Naive thymus-derived CD8-positive, alpha-beta T cell (primary cell): ENCODE measurements around the gene PCDHA11. TPM values are rescaled to one million over a fixed set of nuclear protein-coding genes. Genes with fewer than 3 reads are reported as not detected.
A peak's percentile ranks its signal among the peaks of the same experiment; 100 is the strongest.
"Not testable (repeated sequence)": the region's sequence is repeated elsewhere in the genome, so short reads cannot be mapped to it uniquely, and the experiment has no call there.

Experiments used
- ATAC-seq, 2 donors: fragments of 150-1000 bp; cut with Tn5 transposase in 1 of 2; sonication (Bioruptor Pico), chemical (Tn5 transposase) in 1 of 2; 1 replicate in 1 of 2; 2 replicates in 1 of 2; pipeline ENCODE4 v1.10.0; 2021; ENCODE audit warnings: mild to moderate bottlenecking in 2 of 2, moderate library complexity in 2 of 2
- POLR2A ChIA-PET: fragments of 350-600 bp; sonication (Branson Sonifier 250); formaldehyde crosslinking; loops from one replicate; lab custom pipeline; 2021; ENCODE audit warnings: antibody characterized with exemption; lab: Charles Lee
- DNase-seq, 10 donors: peaks; one replicate each; pipeline versions ENCODE4 v3.0.0 to v3.0.0-alpha.2; 2020 to 2022
- H3K27ac Mint-ChIP-seq, 10 donors: one replicate each; pipeline ENCODE4 v1.8.0; 2020 to 2022; ENCODE audit warnings: mild to moderate bottlenecking in 10 of 10, mixed read lengths in 10 of 10, moderate library complexity in 4 of 10, inconsistent platforms in 1 of 10
- H3K27me3 Mint-ChIP-seq, 5 donors: one replicate each; pipeline ENCODE4 v1.8.0; 2021 to 2022; ENCODE audit warnings: mixed read lengths in 5 of 5
- H3K36me3 Mint-ChIP-seq, 3 donors: one replicate each; pipeline ENCODE4 v1.8.0; 2020 to 2022; ENCODE audit warnings: mixed read lengths in 3 of 3, mild to moderate bottlenecking in 2 of 3, inconsistent platforms in 1 of 3
- H3K4me1 Mint-ChIP-seq, 4 donors: one replicate each; pipeline ENCODE4 v1.8.0; 2021 to 2022; ENCODE audit warnings: mixed read lengths in 4 of 4
- H3K4me3 Mint-ChIP-seq, 10 donors: one replicate each; pipeline ENCODE4 v1.8.0; 2020 to 2022; ENCODE audit warnings: mild to moderate bottlenecking in 10 of 10, mixed read lengths in 10 of 10, moderate library complexity in 6 of 10, inconsistent platforms in 1 of 10
- H3K9me3 Mint-ChIP-seq, 9 donors: one replicate each; pipeline ENCODE4 v1.8.0; 2020 to 2022; ENCODE audit warnings: mixed read lengths in 9 of 9, mild to moderate bottlenecking in 3 of 9, inconsistent platforms in 1 of 9, moderate library complexity in 1 of 9
- polyA plus RNA-seq, 3 donors: library from polyadenylated mRNA; unstranded; fragments of 300-500 nt; fragmentation: Illumina TruSeq; gene quantifications; one replicate each; pipeline ENCODE4 v1.2.3, GENCODE V29; 2021
- total RNA-seq, 8 experiments: library from RNA in 2 of 8; stranded (reverse) in 2 of 8; gene quantifications; one replicate each; pipeline ENCODE4 v1.2.3 and lab custom pipeline; 2021 to 2026

PCDHA11 gene
- total and polyA plus RNA-seq, 5 experiments from 2014 or later: not detected

DNA sequence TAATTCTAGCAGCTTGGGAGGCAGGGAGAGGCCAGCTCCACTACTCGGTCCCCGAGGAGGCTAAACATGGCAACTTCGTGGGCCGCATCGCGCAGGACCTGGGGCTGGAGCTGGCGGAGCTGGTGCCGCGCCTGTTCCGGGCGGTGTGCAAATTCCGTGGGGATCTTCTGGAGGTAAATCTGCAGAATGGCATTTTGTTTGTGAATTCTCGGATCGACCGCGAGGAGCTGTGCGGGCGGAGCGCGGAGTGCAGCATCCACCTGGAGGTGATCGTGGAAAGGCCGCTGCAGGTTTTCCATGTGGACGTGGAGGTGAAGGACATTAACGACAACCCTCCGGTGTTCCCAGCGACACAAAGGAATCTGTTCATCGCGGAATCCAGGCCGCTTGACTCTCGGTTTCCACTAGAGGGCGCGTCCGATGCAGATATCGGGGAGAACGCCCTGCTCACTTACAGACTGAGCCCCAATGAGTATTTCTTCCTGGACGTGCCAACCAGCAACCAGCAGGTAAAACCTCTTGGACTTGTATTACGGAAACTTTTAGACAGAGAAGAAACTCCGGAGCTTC, 34.2 kb upstream of the PCDHA11 start:
- Mint-ChIP-seq H3K36me3 (peaks cover 16 to 27% (median 17%) of the 10 kb centered on the region in 3 donors), H3K27me3 (peaks cover 25 to 65% (median 38%) of the 10 kb centered on the region in 5 donors), H3K9me3 (peaks cover 0 to 60% (median 23%) of the 10 kb centered on the region in 9 donors)
- POLR2A ChIA-PET, H3K4me1 Mint-ChIP-seq, H3K4me3 Mint-ChIP-seq, ATAC-seq, DNase-seq, H3K27ac Mint-ChIP-seq: not testable (repeated sequence)

DNA sequence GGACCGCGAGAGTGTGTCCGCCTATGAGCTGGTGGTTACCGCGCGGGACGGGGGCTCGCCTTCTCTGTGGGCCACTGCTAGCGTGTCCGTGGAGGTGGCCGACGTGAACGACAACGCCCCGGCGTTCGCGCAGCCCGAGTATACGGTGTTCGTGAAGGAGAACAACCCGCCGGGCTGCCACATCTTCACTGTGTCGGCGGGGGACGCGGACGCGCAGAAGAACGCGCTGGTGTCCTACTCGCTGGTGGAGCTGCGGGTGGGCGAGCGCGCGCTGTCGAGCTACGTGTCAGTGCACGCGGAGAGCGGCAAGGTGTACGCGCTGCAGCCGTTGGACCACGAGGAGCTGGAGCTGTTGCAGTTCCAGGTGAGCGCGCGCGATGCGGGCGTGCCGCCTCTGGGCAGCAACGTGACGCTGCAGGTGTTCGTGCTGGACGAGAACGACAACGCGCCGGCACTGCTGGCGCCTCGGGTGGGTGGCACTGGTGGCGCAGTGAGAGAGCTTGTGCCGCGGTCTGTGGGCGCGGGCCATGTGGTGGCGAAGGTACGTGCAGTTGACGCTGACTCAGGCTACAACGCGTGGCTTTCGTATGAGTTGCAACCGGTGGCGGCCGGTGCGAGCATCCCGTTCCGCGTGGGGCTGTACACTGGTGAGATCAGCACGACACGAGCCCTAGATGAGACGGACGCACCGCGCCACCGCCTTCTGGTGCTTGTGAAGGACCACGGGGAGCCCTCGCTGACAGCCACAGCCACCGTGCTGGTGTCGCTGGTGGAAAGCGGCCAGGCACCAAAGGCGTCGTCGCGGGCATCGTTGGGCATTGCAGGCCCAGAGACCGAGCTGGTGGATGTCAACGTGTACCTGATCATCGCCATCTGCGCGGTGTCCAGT, 32.9 kb upstream of the PCDHA11 start:
- H3K9me3 Mint-ChIP-seq: peaks cover 0 to 67% (median 31%) of the 10 kb centered on the region in 9 donors
- no peak for DNase-seq
- H3K4me3 Mint-ChIP-seq: no peak overlapping the region
- peaks cover 31 to 72% (median 44%) of the 10 kb centered on the region in 5 donors for H3K27me3 Mint-ChIP-seq
- ATAC-seq: no peak
- H3K4me1 Mint-ChIP-seq: no peaks in the 10 kb centered on the region
- no peak overlapping the region for H3K27ac Mint-ChIP-seq
- H3K36me3 Mint-ChIP-seq: peaks cover 17 to 31% (median 23%) of the 10 kb centered on the region in 3 donors
- POLR2A ChIA-PET: no interaction called here

DNA sequence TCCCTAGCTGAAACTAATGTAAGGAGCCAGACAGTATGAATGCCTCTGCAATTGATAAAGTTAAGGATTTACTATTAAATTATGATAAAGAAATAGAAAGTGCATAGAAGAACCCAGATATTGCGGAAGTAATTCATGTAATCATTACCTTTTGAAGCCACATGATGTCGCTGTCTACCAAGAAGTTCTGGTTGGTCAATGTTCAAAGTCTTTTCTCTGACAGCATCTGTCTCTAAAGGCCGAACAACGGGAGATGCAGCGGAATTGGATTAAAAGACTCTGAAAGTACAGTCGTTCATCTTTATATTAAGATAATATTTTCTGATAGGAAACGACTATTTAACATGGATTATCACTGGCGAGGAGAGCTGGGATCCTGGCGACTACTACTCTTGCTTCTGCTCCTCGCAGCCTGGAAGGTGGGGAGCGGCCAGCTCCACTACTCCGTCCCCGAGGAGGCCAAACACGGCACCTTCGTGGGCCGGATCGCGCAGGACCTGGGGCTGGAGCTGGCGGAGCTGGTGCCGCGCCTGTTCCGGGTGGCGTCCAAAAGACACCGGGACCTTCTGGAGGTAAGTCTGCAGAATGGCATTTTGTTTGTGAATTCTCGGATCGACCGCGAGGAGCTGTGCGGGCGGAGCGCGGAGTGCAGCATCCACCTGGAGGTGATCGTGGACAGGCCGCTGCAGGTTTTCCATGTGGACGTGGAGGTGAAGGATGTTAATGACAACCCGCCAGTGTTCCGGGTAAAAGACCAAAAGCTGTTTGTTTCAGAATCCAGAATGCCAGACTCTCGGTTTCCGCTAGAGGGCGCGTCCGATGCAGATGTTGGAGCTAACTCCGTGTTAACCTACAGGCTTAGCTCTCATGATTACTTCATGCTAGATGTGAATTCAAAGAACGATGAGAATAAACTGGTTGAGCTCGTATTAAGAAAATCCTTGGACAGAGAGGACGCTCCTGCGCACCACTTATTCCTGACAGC, 27.5 kb upstream of the PCDHA11 start, which contains the start of gene PCDHA8:
TSS of gene PCDHA8 (plus strand) at position 210 of the 985 bp plus-strand sequence. CDS start at position 345, 135 bp downstream.
- Mint-ChIP-seq H3K27ac (peak within 1 kb of the TSS in 1 of 10 donors; percentile 53), H3K27me3 (peaks cover 13 to 38% (median 24%) of the 10 kb centered on the region in 5 donors), H3K36me3 (peaks cover 10 to 22% (median 10%) of the 10 kb centered on the region in 3 donors), H3K4me1 (no peaks in the 10 kb centered on the region), H3K4me3 (peak within 1 kb of the TSS in 1 of 10 donors; percentile 2), H3K9me3 (peaks cover 0 to 49% (median 18%) of the 10 kb centered on the region in 9 donors)
- DNase-seq (no peak), ATAC-seq (no peak)
- POLR2A ChIA-PET: no interaction called here

DNA sequence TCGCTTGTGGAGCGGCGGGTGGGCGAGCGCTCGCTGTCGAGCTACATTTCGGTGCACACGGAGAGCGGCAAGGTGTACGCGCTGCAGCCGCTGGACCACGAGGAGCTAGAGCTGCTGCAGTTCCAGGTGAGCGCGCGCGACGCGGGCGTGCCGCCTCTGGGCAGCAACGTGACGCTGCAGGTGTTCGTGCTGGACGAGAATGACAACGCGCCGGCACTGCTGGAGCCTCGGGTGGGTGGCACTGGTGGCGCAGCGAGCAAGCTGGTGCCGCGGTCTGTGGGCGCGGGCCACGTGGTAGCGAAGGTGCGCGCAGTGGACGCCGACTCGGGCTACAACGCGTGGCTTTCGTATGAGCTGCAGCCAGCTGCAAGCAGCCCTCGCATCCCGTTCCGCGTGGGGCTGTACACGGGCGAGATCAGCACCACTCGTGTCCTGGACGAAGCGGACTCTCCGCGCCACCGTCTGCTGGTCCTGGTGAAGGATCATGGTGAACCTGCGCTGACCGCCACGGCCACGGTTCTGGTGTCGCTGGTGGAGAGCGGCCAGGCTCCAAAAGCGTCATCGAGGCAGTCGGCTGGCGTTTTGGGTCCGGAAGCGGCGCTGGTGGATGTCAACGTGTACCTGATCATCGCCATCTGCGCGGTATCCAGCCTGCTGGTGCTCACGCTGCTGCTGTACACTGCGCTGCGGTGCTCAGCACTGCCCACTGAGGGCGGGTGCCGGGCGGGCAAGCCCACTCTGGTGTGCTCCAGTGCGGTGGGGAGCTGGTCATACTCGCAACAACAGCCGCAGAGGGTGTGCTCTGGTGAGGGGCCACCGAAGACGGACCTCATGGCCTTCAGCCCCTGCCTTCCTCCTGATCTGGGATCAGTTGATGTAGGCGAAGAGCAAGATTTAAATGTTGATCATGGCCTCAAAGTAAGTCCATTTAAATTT, 25.7 kb upstream of the PCDHA11 start:
- POLR2A ChIA-PET: no interaction called here
- no peak for ATAC-seq
- H3K9me3 Mint-ChIP-seq: peaks cover 0 to 48% (median 27%) of the 10 kb centered on the region in 9 donors

DNA sequence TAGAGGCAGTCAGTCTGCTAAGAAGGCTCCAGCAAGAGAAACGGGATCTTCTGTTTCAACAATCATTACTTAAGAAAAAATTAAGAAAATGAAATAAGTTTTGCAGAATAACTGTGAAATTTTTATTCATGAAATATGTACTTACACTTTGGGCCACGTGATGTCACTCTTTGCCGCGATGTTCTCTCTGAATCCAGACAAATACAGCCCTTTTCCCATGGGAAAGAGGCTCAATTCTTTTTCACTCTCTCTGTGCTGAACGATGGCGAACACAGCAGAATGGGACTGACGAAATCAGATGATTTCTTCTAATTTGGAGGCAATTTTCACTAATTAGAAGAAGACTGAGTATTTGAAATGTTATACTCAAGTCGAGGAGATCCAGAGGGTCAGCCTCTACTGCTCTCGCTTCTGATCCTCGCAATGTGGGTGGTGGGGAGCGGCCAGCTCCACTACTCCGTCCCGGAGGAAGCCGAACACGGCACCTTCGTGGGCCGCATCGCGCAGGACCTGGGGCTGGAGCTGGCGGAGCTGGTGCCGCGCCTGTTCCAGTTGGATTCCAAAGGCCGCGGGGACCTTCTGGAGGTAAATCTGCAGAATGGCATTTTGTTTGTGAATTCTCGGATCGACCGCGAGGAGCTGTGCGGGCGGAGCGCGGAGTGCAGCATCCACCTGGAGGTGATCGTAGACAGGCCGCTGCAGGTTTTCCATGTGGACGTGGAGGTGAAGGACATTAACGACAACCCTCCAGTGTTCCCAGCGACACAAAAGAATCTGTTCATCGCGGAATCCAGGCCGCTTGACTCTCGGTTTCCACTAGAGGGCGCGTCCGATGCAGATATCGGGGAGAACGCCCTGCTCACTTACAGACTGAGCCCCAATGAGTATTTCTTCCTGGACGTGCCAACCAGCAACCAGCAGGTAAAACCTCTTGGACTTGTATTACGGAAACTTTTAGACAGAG, 20.3 kb upstream of the PCDHA11 start, which contains the start of gene PCDHA9:
TSS of gene PCDHA9 (plus strand) at position 244 of the 964 bp plus-strand sequence. CDS start at position 358, 114 bp downstream.
- ATAC-seq, H3K4me3 Mint-ChIP-seq, H3K4me1 Mint-ChIP-seq, H3K27ac Mint-ChIP-seq, DNase-seq, POLR2A ChIA-PET: not testable (repeated sequence)
- H3K36me3 Mint-ChIP-seq: peaks cover 3 to 19% (median 9%) of the 10 kb centered on the region in 3 donors
- peaks cover 0 to 45% (median 14%) of the 10 kb centered on the region in 9 donors for H3K9me3 Mint-ChIP-seq
- peaks cover 7 to 37% (median 26%) of the 10 kb centered on the region in 5 donors for H3K27me3 Mint-ChIP-seq

More for the DNA sequence above, 25.7 kb upstream of the PCDHA11 start:
- no peak overlapping the region for H3K4me3 Mint-ChIP-seq
- H3K27ac Mint-ChIP-seq: no peak overlapping the region
- H3K27me3 Mint-ChIP-seq: peaks cover 23 to 42% (median 27%) of the 10 kb centered on the region in 5 donors
- DNase-seq: no peak
- peaks cover 7 to 28% (median 19%) of the 10 kb centered on the region in 3 donors for H3K36me3 Mint-ChIP-seq
- H3K4me1 Mint-ChIP-seq: no peaks in the 10 kb centered on the region

DNA sequence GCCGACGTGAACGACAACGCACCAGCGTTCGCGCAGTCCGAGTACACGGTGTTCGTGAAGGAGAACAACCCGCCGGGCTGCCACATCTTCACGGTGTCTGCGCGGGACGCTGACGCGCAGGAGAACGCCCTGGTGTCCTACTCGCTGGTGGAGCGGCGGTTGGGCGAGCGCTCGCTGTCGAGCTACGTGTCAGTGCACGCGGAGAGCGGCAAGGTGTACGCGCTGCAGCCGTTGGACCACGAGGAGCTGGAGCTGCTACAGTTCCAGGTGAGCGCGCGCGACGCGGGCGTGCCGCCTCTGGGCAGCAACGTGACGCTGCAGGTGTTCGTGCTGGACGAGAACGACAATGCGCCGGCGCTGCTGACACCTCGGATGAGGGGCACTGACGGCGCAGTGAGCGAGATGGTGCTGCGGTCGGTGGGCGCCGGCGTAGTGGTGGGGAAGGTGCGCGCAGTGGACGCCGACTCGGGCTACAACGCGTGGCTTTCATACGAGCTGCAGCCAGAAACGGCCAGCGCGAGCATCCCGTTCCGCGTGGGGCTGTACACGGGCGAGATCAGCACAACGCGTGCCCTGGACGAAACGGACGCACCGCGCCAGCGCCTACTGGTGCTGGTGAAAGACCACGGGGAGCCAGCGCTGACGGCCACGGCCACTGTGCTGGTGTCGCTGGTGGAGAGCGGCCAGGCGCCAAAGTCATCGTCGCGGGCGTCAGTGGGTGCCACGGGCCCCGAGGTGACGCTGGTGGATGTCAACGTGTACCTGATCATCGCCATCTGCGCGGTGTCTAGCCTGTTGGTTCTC, 18.7 kb upstream of the PCDHA11 start:
- POLR2A ChIA-PET, ATAC-seq, H3K4me3 Mint-ChIP-seq, H3K4me1 Mint-ChIP-seq, DNase-seq: not testable (repeated sequence)
- H3K27ac Mint-ChIP-seq: peak overlapping the region in 1 of 10 donors; percentile 34
- H3K36me3 Mint-ChIP-seq: peaks cover 5 to 21% (median 6%) of the 10 kb centered on the region in 3 donors
- peaks cover 0 to 44% (median 13%) of the 10 kb centered on the region in 9 donors for H3K9me3 Mint-ChIP-seq
- H3K27me3 Mint-ChIP-seq: peaks cover 7 to 39% (median 28%) of the 10 kb centered on the region in 5 donors

DNA sequence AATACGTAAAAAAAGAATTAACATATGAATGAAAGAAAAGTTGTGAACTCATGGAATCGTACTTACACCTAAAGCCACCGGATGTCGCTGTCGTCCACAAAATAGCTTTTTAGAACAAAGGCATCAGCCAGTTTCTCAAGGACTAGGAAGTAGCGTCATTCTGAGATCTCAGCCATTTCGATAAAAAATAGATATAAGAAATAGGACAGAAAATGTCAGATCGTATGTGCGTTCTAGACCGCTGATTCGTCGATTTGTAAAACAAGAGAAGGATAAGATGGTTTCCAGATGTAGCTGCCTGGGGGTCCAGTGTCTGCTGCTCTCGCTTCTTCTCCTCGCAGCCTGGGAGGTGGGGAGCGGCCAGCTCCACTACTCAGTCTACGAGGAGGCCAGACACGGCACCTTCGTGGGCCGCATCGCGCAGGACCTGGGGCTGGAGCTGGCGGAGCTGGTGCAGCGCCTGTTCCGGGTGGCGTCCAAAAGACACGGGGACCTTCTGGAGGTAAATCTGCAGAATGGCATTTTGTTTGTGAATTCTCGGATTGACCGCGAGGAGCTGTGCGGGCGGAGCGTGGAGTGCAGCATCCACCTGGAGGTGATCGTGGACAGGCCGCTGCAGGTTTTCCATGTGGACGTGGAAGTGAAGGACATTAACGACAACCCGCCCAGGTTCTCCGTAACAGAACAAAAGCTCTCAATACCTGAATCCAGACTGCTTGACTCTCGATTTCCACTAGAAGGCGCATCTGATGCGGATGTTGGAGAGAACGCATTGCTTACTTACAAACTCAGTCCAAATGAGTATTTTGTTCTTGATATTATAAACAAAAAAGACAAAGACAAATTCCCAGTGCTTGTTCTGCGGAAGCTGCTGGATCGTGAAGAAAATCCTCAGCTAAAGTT, 12.7 kb upstream of the PCDHA11 start, which contains the start of gene PCDHA10:
TSS of gene PCDHA10 (plus strand) at position 126 of the 903 bp plus-strand sequence. CDS start at position 278, 152 bp downstream.
- Mint-ChIP-seq H3K9me3 (peaks cover 0 to 46% (median 27%) of the 10 kb centered on the region in 9 donors), H3K4me3 (no peak within 1 kb of the TSS), H3K4me1 (no peaks in the 10 kb centered on the region), H3K27ac (no peak within 1 kb of the TSS), H3K27me3 (peaks cover 4 to 47% (median 21%) of the 10 kb centered on the region in 5 donors), H3K36me3 (peaks cover 11 to 18% (median 15%) of the 10 kb centered on the region in 3 donors)
- ATAC-seq (no peak), DNase-seq (no peak)
- POLR2A ChIA-PET: no interaction called here

DNA sequence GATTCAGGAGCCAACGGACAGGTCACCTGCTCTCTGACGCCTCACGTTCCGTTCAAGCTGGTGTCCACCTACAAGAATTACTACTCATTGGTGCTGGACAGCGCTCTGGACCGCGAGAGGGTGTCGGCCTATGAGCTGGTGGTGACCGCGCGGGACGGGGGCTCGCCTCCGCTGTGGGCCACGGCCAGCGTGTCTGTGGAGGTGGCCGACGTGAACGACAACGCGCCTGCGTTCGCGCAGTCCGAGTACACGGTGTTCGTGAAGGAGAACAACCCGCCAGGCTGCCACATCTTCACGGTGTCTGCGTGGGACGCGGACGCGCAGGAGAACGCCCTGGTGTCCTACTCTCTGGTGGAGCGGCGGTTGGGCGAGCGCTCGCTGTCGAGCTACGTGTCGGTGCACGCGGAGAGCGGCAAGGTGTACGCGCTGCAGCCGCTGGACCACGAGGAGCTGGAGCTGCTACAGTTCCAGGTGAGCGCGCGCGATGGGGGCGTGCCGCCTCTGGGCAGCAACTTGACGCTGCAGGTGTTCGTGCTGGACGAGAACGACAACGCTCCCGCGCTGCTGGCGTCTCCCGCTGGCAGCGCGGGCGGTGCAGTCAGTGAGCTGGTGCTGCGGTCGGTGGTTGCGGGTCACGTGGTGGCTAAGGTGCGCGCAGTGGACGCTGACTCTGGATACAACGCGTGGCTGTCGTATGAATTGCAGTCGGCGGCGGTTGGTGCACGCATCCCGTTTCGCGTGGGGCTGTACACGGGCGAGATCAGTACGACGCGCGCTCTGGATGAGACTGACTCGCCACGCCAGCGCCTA, 11.4 kb upstream of the PCDHA11 start:
- Mint-ChIP-seq H3K27me3 (peaks cover 8 to 56% (median 27%) of the 10 kb centered on the region in 5 donors), H3K36me3 (peaks cover 11 to 27% (median 18%) of the 10 kb centered on the region in 3 donors), H3K4me3 (no peak overlapping the region), H3K27ac (peak overlapping the region in 1 of 10 donors; percentile 40), H3K4me1 (no peaks in the 10 kb centered on the region), H3K9me3 (peaks cover 0 to 53% (median 39%) of the 10 kb centered on the region in 9 donors)
- DNase-seq (no peak), ATAC-seq (no peak)
- POLR2A ChIA-PET: no interaction called here
